PFSK-1 (cell line): ENCODE measurements around the gene ADNP.

Experiments used
- REST ChIP-seq, 2 experiments: IDR thresholded peaks; 2 replicates each; pipeline versions ENCODE4 v1.6.1 to v1.8.0; 2011 to 2012; ENCODE audit warnings: low read depth in 2 of 2, low read length in 2 of 2, control low read depth in 1 of 2, inconsistent platforms in 1 of 2, mild to moderate bottlenecking in 1 of 2, moderate library complexity in 1 of 2; ENCODE audit not compliant: insufficient read depth in 1 of 2
- SIN3A ChIP-seq: IDR thresholded peaks from 2 replicates; pipeline ENCODE4 v1.6.1; 2012; ENCODE audit warnings: mild to moderate bottlenecking, low read length, moderate library complexity, borderline replicate concordance; ENCODE audit not compliant: insufficient read depth
- TAF1 ChIP-seq: IDR thresholded peaks from 2 replicates; pipeline ENCODE4 v1.6.1; 2012; ENCODE audit warnings: low read length, control low read depth, borderline replicate concordance; ENCODE audit not compliant: insufficient read depth

GRCh38 chr20:50887576-50887975 lies 43.7 kb downstream of the ADNP start:
- no peak for TF ChIP-seq TAF1
- no peak for TF ChIP-seq REST (IDR thresholded peaks at IDR 0.05; ENCODE audit: insufficient read depth in 1 of 2, low read depth in 2 of 2, low read length in 2 of 2)
- TF ChIP-seq SIN3A, result no peak
